SU-DHL-6 (cell line): ENCODE results near the gene BHMT2.

Experiments
- H2AFZ ChIP-seq: fragments of 200-600 bp; sonication (generic); 2 replicates; pipeline ENCODE4 v1.6.1; 2014; ENCODE audit warnings: low read depth, mild to moderate bottlenecking, moderate library complexity, mixed read lengths, antibody characterized with exemption, low read length; ENCODE audit not compliant: severe bottlenecking
- H3F3A ChIP-seq: fragments of 200-600 bp; shearing (Covaris generic); 2 replicates; pipeline ENCODE4 v1.6.0; 2016; ENCODE audit warnings: antibody characterized with exemption, mild to moderate bottlenecking; ENCODE audit not compliant: insufficient read depth
- H3K27ac ChIP-seq: fragments of 200-600 bp; sonication (generic); 2 replicates; pipeline ENCODE4 v1.5.1; 2016; ENCODE audit warnings: low read depth, mild to moderate bottlenecking, low read length, moderate library complexity, mixed read lengths
- H3K27me3 ChIP-seq: fragments of 200-600 bp; sonication (generic), shearing (Covaris generic); 2 replicates; pipeline ENCODE4 v1.6.0; 2014; ENCODE audit warnings: mild to moderate bottlenecking, low read length
- H3K36me3 ChIP-seq: fragments of 200-600 bp; sonication (generic); 2 replicates; pipeline ENCODE4 v1.6.1; 2014; ENCODE audit warnings: mild to moderate bottlenecking, low read length, mixed read lengths
- H3K4me2 ChIP-seq: fragments of 300-600, 200-600 bp; shearing (Covaris generic), sonication (generic); 2 replicates; pipeline ENCODE4 v1.6.0; 2014; ENCODE audit warnings: low read length, low read depth, mild to moderate bottlenecking; ENCODE audit not compliant: poor library complexity, severe bottlenecking
- H3K4me3 ChIP-seq: fragments of 200-600 bp; sonication (generic); 2 replicates; pipeline ENCODE4 v1.5.1; 2014; ENCODE audit warnings: antibody characterized with exemption, low read length, mild to moderate bottlenecking, mixed read lengths; ENCODE audit not compliant: insufficient read depth, poor library complexity, severe bottlenecking
- H3K79me2 ChIP-seq: fragments of 200-600 bp; sonication (generic); 2 replicates; pipeline ENCODE4 v1.6.1; 2014; ENCODE audit warnings: mild to moderate bottlenecking, low read length, moderate library complexity; ENCODE audit not compliant: insufficient read depth
- H3K9ac ChIP-seq: fragments of 200-600 bp; sonication (generic); 2 replicates; pipeline ENCODE4 v1.7.0; 2014; ENCODE audit warnings: mild to moderate bottlenecking, low read length
- H3K9me2 ChIP-seq: fragments of 200-600 bp; sonication (generic); replicated peaks from 2 replicates; pipeline ENCODE4 v1.6.1; 2014; ENCODE audit warnings: low read length; ENCODE audit not compliant: insufficient read depth
- H3K9me3 ChIP-seq: fragments of 200-600 bp; sonication (generic); 2 replicates; pipeline ENCODE4 v1.6.1; 2014; ENCODE audit warnings: low read length, mixed read lengths; ENCODE audit not compliant: insufficient read depth
- H4K20me1 ChIP-seq: fragments of 200-600 bp; sonication (generic); 2 replicates; pipeline ENCODE4 v1.6.1; 2014; ENCODE audit warnings: low read depth, mild to moderate bottlenecking, antibody characterized with exemption, low read length, moderate library complexity, mixed read lengths
- EZH2phosphoT487 ChIP-seq: fragments of 200-600 bp; sonication (generic), shearing (Covaris generic); conservative IDR thresholded peaks from 2 replicates; pipeline ENCODE4 v1.6.1; 2018; ENCODE audit warnings: mild to moderate bottlenecking, antibody characterized with exemption, low read length, moderate library complexity, mixed read lengths
- TF ChIP-seq, protein P1 (sequence below): fragments of 200-600 bp; sonication (generic); IDR thresholded peaks from one replicate; pipeline ENCODE4 v1.5.1; 2017; ENCODE audit warnings: antibody characterized with exemption, mild to moderate bottlenecking, low read length, moderate library complexity; ENCODE audit not compliant: insufficient read depth, poor library complexity, severe bottlenecking

BHMT2 gene, protein sequence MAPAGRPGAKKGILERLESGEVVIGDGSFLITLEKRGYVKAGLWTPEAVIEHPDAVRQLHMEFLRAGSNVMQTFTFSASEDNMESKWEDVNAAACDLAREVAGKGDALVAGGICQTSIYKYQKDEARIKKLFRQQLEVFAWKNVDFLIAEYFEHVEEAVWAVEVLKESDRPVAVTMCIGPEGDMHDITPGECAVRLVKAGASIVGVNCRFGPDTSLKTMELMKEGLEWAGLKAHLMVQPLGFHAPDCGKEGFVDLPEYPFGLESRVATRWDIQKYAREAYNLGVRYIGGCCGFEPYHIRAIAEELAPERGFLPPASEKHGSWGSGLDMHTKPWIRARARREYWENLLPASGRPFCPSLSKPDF

DNA sequence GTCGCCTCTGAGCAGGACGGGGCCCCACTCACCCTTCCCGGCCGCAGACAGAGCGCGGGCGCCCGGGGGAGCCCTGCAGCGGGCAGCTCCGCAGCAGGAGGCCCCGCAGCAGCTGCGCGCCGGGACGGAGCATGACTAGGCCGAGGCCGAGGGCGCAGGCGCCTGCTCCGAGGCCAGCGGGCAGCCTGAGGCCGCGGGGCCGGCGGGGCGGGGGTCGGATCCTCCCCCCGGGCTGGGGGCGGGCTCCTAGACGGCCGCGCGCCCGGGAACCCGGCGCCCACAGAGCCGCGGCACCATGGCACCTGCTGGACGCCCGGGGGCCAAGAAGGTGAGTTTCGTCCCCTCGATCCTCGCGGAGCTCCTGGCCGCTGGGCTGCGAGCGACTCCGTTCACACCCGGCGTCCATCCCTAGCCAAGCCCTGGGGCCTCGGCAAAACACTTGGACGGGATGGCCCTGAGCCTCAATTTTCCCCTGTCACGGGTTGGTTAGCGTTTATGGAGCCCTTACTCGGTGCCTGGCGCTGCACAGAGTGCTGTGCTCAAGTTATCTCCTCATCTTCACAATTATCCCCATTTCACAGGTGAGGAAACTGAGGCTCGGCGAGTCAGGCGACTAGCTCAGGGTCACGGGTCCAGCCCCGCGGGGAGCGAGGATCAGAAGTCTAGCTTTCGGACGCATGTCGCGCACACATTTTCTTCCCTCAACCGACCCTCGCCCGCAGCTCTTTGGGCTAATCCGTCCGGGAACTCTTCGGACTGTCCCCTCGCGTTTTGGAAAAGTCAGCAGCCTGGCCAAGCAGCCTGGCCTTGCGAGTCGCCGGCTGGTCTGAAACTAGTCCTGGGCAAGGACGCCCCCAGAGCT, at the start of gene BHMT2, which contains the start of gene DMGDH:
Gene BHMT2, plus strand, starts transcription at position 280 of the 862 bp plus-strand sequence. Its CDS starts 16 bp downstream, at position 296.
Gene DMGDH, minus strand, starts transcription at position 187 of the 862 bp plus-strand sequence. Its CDS starts 54 bp downstream, at position 133.
- no peaks in the 10 kb centered on the region for H3K9me3 ChIP-seq
- H3K79me2 ChIP-seq: no peaks in the 10 kb centered on the region
- no peak within 1 kb of the TSS for H3K4me2 ChIP-seq
- no peaks in the 10 kb centered on the region for H4K20me1 ChIP-seq
- no peaks in the 10 kb centered on the region for H3K27me3 ChIP-seq
- H3K4me3 ChIP-seq: no peak within 1 kb of the TSS
- no peak within 1 kb of the TSS for H2AFZ ChIP-seq
- no peak within 1 kb of the TSS for H3K9ac ChIP-seq
- H3K36me3 ChIP-seq: no peaks in the 10 kb centered on the region
- no peak for TF ChIP-seq EZH2phosphoT487
- TF ChIP-seq, protein P1, sequence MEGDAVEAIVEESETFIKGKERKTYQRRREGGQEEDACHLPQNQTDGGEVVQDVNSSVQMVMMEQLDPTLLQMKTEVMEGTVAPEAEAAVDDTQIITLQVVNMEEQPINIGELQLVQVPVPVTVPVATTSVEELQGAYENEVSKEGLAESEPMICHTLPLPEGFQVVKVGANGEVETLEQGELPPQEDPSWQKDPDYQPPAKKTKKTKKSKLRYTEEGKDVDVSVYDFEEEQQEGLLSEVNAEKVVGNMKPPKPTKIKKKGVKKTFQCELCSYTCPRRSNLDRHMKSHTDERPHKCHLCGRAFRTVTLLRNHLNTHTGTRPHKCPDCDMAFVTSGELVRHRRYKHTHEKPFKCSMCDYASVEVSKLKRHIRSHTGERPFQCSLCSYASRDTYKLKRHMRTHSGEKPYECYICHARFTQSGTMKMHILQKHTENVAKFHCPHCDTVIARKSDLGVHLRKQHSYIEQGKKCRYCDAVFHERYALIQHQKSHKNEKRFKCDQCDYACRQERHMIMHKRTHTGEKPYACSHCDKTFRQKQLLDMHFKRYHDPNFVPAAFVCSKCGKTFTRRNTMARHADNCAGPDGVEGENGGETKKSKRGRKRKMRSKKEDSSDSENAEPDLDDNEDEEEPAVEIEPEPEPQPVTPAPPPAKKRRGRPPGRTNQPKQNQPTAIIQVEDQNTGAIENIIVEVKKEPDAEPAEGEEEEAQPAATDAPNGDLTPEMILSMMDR: no peak
- H3K9me2 ChIP-seq: no peaks in the 10 kb centered on the region
- H3K27ac ChIP-seq: no peak within 1 kb of the TSS
- H3F3A ChIP-seq: no peaks in the 10 kb centered on the region

DNA sequence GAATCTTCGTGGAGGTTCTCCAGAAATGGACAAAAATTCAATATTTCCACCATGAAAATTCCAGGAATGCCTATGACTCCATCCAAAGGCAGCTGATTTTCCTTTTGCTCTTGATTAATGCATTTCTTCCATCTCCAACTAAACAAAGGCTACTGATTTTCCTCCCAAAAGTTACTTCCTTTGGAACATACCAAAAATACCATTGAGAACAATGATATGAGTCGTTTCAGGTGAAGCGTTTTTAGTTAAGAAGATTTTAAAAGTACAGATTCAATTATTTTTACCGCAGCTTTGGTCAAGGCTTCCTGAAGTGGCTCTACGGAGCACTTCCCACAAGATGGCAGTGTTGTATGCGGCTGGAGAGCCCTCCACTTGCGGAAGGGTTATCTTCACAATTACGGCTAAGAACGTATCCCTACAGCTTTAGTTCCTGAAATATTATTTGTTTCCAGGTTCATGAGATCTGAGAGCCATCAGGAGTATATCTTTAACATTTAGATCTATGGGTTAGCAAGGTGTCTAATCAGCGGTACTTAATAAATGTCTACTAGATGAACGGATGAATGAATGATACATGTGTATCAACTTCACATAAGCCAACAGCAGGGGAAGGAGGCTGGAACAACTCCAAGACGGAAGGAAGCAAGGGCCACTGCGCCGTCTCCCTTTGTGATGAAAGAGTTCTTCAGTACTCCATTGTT, 48.6 kb upstream of the BHMT2 start:
- Histone ChIP-seq H3K79me2 (no peaks in the 10 kb centered on the region), H4K20me1 (no peaks in the 10 kb centered on the region), H3K36me3 (no peaks in the 10 kb centered on the region), H3F3A (no peaks in the 10 kb centered on the region), H3K4me3 (no peak overlapping the region), H3K4me2 (no peak overlapping the region), H3K9me2 (no peaks in the 10 kb centered on the region), H3K27me3 (no peaks in the 10 kb centered on the region), H3K9ac (no peak overlapping the region), H2AFZ (no peak overlapping the region), H3K9me3 (no peaks in the 10 kb centered on the region), H3K27ac (no peak overlapping the region)
- TF ChIP-seq, protein P1: peak; percentile 63
- no peak for TF ChIP-seq EZH2phosphoT487

DNA sequence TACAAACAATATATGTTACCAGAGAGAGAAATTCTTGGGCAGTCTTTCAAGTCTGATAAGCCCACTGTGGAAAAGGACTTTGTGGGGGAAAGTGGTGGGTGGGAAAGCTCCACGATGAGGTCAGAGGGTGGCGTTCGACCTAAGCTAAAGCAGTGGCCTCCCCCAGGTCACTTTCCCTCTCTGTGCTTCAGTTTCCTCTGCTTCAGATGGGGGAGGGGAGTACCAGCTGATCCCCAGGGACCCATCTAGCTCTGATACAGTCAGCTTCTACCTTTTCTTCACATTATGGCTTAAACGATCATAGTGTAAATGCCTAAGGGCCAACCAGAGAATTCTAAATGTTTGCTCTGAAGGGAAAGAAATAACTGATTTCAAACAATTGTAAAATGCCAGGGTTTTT, 47.8 kb upstream of the BHMT2 start:
- no peaks in the 10 kb centered on the region for H3K36me3 ChIP-seq
- H3K79me2 ChIP-seq: no peaks in the 10 kb centered on the region
- TF ChIP-seq, protein P1: no peak
- no peak for TF ChIP-seq EZH2phosphoT487
- no peaks in the 10 kb centered on the region for H3K9me3 ChIP-seq
- no peaks in the 10 kb centered on the region for H3F3A ChIP-seq
- no peaks in the 10 kb centered on the region for H3K9me2 ChIP-seq
- no peak overlapping the region for H3K4me3 ChIP-seq
- no peak overlapping the region for H3K27ac ChIP-seq
- no peaks in the 10 kb centered on the region for H4K20me1 ChIP-seq
- no peaks in the 10 kb centered on the region for H3K27me3 ChIP-seq
- no peak overlapping the region for H3K4me2 ChIP-seq
- H2AFZ ChIP-seq: no peak overlapping the region
- H3K9ac ChIP-seq: no peak overlapping the region
